Measurements from ENCODE around the gene TADA3.

Gene TADA3

GRCh38 chr3:9804996-9805395, 12.7 kb upstream of the TADA3 start:
- H3K27ac ChIP-seq, result no peak overlapping the region
- DNase-seq (ENCODE audit: low spot score), result no peak

DNA sequence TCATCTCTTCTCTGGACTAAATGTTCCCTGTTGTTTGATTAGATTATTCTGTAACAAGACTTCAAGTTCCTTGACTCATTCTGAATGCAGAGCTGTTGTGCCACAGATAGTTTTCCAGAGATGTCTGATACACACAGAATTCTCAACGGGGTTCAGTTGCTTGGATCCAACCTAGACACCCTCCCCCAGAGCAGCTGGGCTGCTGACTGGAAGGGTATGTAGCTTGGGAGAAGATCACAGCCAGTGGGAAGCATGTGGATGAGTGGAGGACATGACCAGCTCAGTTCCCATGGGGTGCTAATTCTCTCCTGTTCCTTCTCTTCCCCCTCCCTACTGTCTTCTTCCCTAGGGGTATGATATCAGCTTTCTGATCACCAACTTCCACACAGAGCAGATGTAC, 11.2 kb upstream of the TADA3 start:
- no peak for DNase-seq (ENCODE audit: low spot score)
- no peak overlapping the region for H3K27ac ChIP-seq
- H3K4me3 ChIP-seq, result no peak overlapping the region
- no peak for TF ChIP-seq CTCF (IDR thresholded peaks at IDR 0.05)

More at GRCh38 chr3:9804996-9805395, 12.7 kb upstream of the TADA3 start:
- no peak for TF ChIP-seq CTCF (IDR thresholded peaks at IDR 0.05)
- no peak overlapping the region for H3K4me3 ChIP-seq

GRCh38 chr3:9800529-9800928, 8.3 kb upstream of the TADA3 start:
- no peak for TF ChIP-seq CTCF (IDR thresholded peaks at IDR 0.05)
- no peak for DNase-seq (ENCODE audit: low spot score)
- Histone ChIP-seq H3K27ac (no peak overlapping the region), H3K4me3 (no peak overlapping the region)

DNA sequence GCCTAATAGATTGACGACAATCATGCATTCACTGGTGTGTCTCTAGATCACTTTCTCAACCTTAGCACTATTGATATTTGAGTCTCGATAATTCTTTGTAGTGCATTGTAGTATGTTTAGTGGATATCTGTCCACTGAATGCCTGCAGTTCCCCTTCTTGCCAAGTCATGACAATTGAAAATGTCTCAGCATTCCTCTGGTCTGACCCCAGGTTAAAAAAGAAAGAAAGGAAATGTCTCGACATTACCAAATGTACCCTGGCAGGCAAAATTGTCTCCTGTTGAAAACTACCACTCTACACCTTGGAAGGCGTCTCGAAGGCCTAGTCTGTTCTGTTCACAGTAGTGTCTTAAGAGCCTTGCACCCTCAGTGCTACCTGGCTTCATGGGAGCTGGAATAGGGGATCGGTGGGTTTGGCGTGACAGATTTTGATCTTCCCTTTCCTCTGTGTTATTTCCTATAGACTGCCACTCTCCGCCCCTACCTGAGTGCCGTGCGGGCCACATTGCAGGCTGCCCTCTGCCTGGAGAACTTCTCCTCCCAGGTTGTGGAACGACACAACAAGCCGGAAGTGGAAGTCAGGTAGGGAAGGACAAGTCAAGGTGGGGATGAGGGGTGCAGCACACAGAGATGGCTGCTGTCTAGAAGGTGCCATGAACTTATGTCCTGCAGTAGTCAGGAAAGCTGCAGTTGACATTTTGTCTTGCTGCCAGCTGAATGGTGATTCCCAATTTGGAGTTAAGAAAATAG, 5.1 kb upstream of the TADA3 start:
- no peak for DNase-seq (ENCODE audit: low spot score)

GRCh38 chr3:9795207-9795606, 2.9 kb upstream of the TADA3 start:
- TF ChIP-seq CTCF (IDR thresholded peaks at IDR 0.05), result no peak
- no peak for DNase-seq (ENCODE audit: low spot score)
- Histone ChIP-seq H3K27ac (no peak overlapping the region), H3K4me3 (no peak overlapping the region)

More for the DNA sequence above, 5.1 kb upstream of the TADA3 start:
- Histone ChIP-seq H3K27ac (no peak overlapping the region), H3K4me3 (no peak overlapping the region)
- TF ChIP-seq CTCF (IDR thresholded peaks at IDR 0.05), result no peak

GRCh38 chr3:9794400-9794799, 2.1 kb upstream of the TADA3 start:
- peak overlapping the region; percentile 99 for H3K4me3 ChIP-seq
- no peak overlapping the region for H3K27ac ChIP-seq
- TF ChIP-seq CTCF (IDR thresholded peaks at IDR 0.05), result no peak
- no peak for DNase-seq (ENCODE audit: low spot score)

- Histone ChIP-seq H3K27ac (peak overlapping the region; percentile 96 to 99), H3K4me3 (peak overlapping the region; percentile 99)
- TF ChIP-seq CTCF (IDR thresholded peaks at IDR 0.05), result no peak
- DNase-seq (ENCODE audit: low spot score), result no peak
Observed at GRCh38 chr3:9793161-9793781, 998 bp upstream of the TADA3 start.

Measured in coronary artery (tissue), 2 donors.